ENCODE measurements around the gene NUP188. TPM values are rescaled to one million over a fixed set of nuclear protein-coding genes. Genes with fewer than 3 reads are reported as not detected.

The NUP188 gene
- total and polyA plus RNA-seq, 2 of the 13 experiments (the other 11 are each of a cell fraction or from before 2014, with no cell fraction given), result 28.0 to 38.5 TPM

DNA sequence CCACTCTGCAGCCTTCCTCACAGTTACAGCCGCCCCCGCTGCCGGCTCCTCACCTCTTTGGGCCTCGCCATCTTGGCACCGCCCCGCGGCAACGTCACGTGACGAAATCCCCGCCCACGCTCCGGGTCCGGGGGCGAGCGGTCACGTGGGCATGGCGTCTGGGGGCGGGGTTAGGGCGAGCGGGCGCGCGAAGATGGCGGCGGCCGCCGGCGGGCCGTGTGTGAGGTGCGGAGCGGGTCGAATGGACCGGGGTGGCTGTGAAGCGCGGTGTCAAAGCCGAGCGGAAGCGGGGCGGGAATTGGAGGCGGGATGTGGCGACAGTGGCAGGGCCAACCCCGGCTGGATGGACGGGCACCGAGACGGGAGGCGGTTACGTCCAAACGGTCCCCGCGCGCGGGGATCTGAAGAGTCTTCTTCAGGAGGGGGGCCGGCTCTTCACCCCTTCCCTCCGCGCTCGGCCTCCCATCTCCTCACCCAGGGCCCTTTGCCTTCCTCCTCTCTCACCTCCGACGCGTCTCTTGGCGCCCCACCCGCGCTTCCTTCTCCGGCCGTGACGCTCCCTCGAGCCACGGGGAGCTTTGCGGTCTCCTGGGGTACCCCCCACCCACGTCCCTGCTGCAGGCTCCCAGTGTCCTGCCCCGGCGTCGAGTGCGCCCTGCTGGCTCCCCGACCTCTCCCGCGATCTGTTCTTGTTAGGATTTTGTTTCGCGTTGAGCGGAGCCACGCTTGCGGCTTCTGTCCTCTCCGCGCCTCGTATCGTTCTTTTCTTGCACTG is at the start of gene NUP188, which contains the start of gene DOLK (continued):
- TF ChIP-seq, protein P1, sequence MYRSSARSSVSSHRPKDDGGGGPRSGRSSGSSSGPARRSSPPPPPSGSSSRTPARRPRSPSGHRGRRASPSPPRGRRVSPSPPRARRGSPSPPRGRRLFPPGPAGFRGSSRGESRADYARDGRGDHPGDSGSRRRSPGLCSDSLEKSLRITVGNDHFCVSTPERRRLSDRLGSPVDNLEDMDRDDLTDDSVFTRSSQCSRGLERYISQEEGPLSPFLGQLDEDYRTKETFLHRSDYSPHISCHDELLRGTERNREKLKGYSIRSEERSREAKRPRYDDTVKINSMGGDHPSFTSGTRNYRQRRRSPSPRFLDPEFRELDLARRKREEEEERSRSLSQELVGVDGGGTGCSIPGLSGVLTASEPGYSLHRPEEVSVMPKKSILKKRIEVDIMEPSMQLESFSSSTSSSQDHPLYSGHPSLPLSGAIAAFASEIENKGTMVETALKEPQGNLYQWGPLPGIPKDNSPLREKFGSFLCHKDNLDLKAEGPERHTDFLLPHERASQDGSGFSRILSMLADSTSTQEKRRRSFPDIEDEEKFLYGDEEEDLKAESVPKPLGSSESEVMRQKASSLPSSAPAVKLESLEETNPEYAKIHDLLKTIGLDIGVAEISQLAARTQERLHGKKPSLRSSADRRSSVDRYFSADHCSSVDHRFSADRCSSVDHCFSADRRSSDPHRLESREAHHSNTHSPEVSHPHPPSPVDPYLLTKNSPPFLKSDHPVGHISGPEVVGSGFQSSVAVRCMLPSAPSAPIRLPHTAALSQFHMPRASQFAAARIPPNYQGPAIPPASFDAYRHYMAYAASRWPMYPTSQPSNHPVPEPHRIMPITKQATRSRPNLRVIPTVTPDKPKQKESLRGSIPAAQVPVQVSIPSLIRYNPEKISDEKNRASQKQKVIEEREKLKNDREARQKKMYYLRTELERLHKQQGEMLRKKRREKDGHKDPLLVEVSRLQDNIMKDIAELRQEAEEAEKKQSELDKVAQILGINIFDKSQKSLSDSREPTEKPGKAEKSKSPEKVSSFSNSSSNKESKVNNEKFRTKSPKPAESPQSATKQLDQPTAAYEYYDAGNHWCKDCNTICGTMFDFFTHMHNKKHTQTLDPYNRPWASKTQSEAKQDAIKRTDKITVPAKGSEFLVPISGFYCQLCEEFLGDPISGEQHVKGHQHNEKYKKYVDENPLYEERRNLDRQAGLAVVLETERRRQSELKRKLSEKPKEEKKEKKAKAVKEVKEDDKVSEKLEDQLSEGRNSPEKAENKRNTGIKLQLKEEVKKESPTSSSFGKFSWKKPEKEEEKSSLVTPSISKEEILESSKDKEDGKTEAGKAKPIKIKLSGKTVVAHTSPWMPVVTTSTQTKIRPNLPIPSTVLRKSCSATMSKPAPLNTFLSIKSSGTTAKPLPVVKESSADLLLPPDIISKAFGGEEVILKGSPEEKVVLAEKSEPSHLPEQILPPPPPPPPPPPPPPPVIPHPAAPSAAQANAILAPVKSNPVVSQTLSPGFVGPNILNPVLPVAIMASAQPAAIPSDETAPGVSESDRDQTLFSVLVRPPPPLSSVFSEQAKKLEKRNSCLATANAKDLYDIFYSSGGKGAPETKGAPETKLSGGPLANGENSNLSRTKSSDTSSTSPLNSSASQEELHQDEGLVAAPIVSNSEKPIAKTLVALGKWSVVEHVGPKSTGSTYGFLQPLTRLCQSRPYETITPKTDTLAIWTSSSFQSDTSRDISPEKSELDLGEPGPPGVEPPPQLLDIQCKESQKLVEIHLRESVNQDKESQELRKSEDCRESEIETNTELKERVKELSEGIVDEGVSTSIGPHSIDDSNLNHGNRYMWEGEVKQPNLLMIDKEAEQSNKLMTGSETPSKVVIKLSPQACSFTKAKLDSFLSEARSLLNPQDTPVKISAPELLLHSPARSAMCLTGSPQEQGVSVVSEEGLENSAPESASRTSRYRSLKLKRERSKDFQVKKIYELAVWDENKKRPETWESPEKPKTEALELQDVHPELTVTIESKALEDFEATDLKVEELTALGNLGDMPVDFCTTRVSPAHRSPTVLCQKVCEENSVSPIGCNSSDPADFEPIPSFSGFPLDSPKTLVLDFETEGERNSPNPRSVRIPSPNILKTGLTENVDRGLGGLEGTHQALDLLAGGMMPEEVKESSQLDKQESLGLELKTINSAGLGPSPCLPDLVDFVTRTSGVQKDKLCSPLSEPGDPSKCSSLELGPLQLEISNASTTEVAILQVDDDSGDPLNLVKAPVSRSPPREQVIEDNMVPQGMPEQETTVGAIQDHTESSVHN (CRISPR knock-in tag; IDR thresholded peaks at IDR 0.05), result peak; percentile 14; the same call in 1 of the 2 replicates
- TF ChIP-seq ESRRA (CRISPR knock-in tag; IDR thresholded peaks at IDR 0.05; ENCODE audit: low read depth) (peak; percentile 24; the same call in 1 of the 2 replicates), HOXA9 (CRISPR knock-in tag; IDR thresholded peaks at IDR 0.05; ENCODE audit: borderline replicate concordance) (peak; percentile 84; the same call in 1 of the 2 replicates), ZNF451 (CRISPR knock-in tag; IDR thresholded peaks at IDR 0.05) (no peak), ZSCAN12 (CRISPR knock-in tag; IDR thresholded peaks at IDR 0.05) (no peak), ZNF124 (CRISPR knock-in tag; IDR thresholded peaks at IDR 0.05) (no peak), ATF7 (IDR thresholded peaks at IDR 0.05) (no peak), ATF7 (CRISPR knock-in tag; IDR thresholded peaks at IDR 0.05) (no peak), ZNF337 (CRISPR knock-in tag; IDR thresholded peaks at IDR 0.05; ENCODE audit: borderline replicate concordance, low read depth) (no peak), ZNF225 (CRISPR knock-in tag; IDR thresholded peaks at IDR 0.05) (0 out of 2 replicates have a peak, but pooled peaks have one; percentile 31), KDM5A (IDR thresholded peaks at IDR 0.05; ENCODE audit: borderline replicate concordance, low read length) (peak; percentile 56; the same call in 1 of the 2 replicates), NFYC (CRISPR knock-in tag; IDR thresholded peaks at IDR 0.05) (peak; percentile 44), FOXK2 (IDR thresholded peaks at IDR 0.05) (no peak), PPARG (CRISPR knock-in tag; conservative IDR thresholded peaks at IDR 0.05) (peak; percentile 50; the same call in 1 of the 2 replicates), SRSF1 (optimal IDR thresholded peaks at IDR 0.05; ENCODE audit: low read depth, low read length) (no peak)
- TF ChIP-seq, protein P2, sequence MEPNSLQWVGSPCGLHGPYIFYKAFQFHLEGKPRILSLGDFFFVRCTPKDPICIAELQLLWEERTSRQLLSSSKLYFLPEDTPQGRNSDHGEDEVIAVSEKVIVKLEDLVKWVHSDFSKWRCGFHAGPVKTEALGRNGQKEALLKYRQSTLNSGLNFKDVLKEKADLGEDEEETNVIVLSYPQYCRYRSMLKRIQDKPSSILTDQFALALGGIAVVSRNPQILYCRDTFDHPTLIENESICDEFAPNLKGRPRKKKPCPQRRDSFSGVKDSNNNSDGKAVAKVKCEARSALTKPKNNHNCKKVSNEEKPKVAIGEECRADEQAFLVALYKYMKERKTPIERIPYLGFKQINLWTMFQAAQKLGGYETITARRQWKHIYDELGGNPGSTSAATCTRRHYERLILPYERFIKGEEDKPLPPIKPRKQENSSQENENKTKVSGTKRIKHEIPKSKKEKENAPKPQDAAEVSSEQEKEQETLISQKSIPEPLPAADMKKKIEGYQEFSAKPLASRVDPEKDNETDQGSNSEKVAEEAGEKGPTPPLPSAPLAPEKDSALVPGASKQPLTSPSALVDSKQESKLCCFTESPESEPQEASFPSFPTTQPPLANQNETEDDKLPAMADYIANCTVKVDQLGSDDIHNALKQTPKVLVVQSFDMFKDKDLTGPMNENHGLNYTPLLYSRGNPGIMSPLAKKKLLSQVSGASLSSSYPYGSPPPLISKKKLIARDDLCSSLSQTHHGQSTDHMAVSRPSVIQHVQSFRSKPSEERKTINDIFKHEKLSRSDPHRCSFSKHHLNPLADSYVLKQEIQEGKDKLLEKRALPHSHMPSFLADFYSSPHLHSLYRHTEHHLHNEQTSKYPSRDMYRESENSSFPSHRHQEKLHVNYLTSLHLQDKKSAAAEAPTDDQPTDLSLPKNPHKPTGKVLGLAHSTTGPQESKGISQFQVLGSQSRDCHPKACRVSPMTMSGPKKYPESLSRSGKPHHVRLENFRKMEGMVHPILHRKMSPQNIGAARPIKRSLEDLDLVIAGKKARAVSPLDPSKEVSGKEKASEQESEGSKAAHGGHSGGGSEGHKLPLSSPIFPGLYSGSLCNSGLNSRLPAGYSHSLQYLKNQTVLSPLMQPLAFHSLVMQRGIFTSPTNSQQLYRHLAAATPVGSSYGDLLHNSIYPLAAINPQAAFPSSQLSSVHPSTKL (CRISPR knock-in tag; IDR thresholded peaks at IDR 0.05), result peak; percentile 47
- TF ChIP-seq, protein P3, sequence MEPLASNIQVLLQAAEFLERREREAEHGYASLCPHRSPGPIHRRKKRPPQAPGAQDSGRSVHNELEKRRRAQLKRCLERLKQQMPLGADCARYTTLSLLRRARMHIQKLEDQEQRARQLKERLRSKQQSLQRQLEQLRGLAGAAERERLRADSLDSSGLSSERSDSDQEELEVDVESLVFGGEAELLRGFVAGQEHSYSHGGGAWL (CRISPR knock-in tag; IDR thresholded peaks at IDR 0.05), result 0 out of 2 replicates have a peak, but pooled peaks have one; percentile 87

Measured in HepG2 (cell line).